ENCODE data around the gene RTN4.

RTN4 gene

DNA sequence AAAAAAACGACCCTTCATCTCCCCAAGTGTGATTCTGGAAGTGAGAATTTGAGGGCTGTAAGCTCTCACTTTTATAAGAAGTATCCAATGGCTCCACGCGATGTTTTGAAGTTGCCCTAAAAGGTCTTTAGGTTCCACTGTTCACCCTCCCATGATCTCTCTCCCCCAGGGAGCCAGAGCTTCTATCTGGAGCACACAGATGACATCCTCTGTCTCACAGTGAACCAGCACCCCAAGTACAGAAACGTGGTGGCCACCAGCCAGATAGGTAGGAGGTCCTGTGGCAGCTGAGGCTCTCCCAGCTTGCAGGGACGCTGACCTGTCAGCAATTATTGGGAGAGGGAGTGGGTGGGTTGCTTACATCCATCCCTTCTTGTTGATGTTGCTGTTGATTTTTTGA is 97.8 kb downstream of the RTN4 start:
- DNase-seq (ENCODE audit: low read depth), result no peak

DNA sequence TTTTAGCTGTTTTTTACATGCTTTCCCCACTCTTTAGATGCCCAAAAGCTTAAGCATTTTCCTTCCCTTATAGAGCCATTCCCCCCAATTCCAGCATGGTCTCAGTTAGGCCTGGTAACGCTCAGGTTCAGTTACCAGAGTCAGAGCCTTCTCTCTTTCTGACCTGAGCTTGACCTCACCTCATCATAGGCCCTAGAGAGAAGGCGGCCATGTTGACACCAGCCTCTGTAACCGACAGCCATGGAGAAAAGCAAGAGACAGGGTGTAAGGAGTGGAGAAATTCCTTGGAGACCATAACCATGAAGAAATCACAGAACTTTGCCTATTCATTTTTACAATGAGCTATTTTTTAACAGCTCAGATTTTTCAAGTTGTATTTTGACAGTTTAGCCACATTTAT is 99.4 kb downstream of the RTN4 start:
- DNase-seq (ENCODE audit: low read depth), result no peak

DNA sequence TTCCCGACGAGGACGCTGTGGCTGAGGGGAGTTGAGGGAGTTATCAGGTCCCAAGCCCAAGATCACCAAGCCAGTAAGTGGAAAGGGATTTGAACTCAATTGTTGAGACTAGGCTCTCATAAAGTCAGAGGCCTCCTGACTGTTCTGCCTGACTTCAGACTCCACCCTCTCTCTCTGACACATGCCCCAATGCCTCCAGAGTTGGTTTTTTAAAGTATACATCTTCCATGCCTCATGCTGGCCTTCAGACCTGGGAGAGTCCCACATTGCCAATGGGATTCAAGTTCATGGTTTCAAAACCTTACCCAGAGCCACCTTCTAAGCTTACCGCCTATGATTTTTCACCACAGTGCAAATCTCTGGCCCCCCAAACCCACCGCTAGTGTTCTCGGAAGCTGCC is 100.8 kb downstream of the RTN4 start:
- no peak for DNase-seq (ENCODE audit: low read depth)

DNA sequence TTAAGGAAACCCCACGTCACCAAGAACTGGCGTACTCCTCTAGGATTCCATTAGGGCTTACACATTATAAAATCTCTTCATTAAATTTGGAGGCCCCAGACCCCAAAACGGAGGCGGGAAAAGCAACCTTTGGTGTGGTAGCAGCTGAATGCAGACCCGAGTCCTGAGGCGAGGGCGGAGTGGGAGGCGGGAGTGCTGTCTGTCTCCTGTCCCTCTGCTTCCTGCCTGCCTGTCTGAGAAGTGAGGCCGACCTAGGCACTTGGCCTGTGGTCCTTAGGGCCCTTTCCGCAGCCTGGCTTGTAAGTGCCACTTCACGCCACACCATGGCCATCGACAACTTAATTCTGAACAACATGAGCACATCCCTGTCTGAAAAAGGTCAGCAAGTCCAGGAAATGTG is 102.1 kb downstream of the RTN4 start:
- no peak for DNase-seq (ENCODE audit: low read depth)

DNA sequence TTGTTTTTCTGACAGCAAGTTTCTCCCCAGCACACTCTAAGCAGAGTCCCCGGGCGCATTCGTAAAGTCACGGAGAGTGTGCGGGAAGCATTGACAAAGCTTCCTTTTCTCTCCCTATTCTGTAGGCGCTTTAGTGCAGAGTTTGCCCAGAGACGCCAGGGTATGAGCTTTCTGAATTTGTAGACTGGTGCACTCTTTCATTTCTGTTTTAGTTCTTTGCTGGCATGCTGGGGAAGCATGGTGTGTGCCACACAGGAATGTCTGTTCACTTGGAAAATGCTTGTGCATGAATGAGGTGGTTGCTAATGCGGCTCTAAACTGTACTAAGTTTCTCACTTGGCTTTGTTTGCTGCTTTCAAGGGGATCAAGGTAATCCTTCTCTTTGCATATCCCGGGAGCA is 102.6 kb downstream of the RTN4 start:
- no peak for DNase-seq (ENCODE audit: low read depth)

DNA sequence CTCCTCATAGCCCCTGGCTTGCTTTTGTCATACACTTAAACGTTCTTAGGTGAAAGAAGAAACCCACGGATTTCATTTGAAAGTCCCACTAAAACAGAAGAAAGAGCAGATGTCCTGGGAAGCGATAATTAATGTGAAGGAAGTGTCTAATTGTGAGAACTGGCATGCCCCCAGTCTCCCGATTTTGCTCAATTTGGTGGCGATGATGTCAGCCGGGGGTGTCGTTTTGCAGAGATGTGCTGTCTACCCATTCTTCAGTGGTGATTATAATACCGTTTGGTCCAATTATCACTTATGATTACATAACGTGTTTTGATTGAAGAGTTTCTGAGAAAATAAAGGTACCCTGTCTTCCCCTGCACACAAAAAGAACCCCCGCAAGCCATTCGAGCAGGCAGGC is 103.1 kb downstream of the RTN4 start:
- DNase-seq (ENCODE audit: low read depth), result no peak

DNA sequence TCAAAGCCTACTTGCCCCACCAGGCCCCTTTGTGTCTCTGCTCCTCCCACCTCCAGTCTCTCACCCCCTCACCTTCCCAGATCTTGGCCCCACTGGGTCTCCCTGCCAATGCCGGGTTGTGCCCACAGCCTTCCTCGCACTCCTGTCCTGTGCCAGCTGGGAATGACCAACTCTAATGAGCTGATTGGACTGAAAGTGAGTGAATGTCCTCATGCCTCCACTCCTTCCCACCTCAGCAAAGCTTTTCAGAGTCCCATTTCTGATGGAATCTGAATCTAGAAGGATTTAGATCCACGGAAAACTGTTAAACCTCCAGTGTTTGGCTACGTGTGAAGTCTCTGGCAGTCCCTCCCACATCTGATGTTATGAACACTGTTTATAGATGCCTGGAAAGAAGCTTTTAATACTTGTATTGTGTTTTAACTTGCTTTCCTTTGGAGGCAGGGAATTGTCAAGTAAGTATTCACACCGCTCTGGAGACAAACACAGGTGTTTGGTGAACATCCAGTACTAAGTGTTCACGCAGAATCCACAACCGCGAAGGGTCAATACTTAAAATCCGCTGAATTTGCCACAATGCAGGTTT is 103.9 kb downstream of the RTN4 start:
- DNase-seq (ENCODE audit: low read depth), result no peak

DNA sequence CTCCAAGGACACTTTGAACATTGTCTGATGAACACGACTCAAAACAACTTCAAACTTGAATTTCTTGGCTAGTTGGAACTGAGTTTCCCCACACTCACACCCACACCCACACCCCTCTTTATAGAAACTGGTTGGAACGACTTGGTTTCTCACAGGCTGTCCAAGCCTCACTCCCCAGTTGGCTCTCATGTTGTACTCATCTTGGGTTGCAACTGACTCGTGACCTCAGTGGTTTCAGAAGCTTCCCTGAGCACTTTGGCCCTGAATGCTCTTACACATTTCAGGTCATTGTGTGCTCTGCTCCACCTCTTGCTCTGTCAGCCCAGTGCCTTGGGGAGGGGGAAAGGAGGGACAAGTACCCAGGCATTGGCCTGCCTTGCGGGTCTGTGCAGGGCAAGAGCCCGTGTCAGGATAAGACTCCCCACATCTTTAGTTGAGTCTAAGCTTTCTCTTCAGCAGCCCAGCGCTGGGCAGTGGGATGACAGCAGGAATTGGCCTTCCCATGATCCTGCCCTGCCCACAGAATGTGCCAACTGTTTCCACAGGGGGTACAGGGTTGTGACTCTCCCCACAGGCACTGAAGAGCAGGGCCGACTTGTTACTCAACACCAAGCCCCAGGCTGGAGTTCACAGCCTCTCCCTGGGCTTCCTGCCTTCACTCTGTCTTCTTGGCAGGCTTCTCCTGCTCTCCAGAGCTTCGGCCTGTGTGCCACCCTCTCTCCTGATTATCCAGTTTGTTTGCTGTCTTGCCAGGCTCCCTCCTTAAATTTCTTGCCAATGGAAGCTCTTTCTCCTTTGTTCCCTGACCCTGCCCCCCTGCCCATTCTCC is 104.6 kb downstream of the RTN4 start:
- DNase-seq (ENCODE audit: low read depth), result no peak

DNA sequence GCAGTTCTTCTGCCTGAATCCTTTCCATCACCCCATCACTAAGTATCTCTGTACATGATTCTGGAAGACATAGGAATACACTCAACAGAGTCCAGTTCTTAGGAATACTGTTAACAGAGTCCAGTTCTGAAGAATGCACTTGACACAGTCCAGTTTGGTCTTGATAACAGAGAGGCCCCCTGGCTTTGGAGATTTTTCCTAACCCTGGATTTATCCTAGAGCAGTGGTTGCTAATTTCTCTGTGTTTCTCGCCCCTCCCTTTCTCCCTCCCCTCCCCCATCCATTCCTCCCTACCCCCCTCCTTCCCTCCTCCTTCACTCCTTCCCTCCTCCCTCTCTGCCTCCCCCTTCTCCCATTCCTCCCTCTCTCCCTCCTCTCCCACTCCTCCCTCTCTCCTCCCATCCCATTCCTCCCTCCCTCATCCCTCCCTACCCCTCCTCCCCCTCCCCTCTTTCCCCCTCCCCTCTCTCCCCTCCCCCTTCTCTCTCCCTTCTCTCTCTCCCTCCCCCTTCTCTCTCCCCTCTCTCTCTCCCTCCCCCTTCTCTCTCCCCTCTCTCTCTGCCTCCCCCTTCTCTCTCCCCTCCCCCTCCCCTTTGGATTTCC is 105.4 kb downstream of the RTN4 start:
- DNase-seq (ENCODE audit: low read depth), result no peak

DNA sequence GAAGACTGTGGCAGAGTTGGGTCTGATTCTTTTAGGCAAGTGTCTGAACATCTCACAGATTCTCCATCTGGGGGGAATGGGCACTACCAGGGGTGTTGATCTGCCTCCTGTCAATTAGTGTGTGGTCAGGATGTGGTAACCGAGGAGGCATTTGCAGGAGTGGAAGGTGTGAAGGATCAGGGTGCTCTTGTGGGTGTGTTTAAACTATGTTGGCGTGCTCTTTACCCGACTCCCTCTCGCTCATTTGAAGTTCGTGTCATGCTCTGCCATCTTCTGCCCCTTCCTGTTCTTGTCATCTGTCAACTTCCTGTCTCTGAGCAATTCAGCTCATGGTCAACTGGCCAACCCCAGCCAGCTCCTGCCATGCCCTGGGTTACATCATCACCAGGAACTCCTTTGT is 107.9 kb downstream of the RTN4 start:
- DNase-seq (ENCODE audit: low read depth), result peak; percentile 24

DNA sequence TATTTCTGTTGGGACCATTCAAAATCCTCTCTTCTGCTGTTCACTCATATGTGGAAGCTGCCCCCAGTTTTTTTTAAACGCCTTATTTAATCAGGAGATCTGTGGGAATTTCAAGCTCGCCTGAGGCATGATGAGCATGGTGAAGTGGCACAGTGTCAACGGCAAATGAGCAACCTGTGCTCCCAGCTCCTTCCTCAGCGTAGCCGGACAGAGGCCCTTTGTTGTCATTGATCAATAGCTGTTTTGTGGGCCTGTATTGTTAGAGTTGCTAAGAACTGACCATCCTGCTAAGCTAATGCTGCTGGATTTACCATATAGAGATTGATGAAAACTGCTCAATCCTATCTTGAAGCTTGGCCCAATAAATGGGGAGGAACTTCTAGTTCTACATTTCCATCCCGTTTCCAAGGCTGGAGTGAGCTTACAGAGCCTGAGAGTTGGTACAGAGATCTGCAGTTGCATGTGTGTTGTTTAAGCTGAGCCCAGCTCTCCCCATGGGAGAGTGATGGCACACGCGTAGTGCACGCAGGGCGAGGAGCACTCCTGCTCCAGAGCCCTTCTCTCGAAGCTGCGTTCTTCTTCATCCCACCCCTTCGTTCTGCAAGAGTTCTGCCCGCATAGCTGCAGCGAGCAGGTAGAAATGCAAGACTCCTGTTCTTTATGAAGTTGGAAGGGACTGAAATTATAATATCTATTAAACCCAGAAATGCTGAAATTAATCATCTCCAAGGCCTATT is 108.8 kb downstream of the RTN4 start:
- no peak for DNase-seq (ENCODE audit: low read depth)

DNA sequence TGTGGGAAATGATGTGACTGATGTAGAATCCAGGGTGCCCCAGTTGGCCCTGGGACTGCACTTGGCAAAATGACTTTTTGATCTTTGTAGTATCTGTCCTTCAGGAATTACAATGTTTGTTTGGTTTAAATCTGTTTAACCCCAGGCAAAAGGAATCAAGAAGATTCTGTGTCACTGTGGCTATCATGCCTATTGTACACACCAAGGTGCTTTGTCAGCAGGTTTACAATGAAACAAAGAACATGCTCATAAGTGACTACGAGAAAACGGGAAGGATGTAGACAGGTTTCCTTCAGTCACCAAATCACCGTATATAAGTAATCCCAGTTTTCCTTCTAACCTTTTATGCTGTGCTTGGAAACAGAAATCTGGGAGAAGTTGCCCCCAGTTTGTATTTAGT is 109.5 kb downstream of the RTN4 start:
- no peak for DNase-seq (ENCODE audit: low read depth)

DNA sequence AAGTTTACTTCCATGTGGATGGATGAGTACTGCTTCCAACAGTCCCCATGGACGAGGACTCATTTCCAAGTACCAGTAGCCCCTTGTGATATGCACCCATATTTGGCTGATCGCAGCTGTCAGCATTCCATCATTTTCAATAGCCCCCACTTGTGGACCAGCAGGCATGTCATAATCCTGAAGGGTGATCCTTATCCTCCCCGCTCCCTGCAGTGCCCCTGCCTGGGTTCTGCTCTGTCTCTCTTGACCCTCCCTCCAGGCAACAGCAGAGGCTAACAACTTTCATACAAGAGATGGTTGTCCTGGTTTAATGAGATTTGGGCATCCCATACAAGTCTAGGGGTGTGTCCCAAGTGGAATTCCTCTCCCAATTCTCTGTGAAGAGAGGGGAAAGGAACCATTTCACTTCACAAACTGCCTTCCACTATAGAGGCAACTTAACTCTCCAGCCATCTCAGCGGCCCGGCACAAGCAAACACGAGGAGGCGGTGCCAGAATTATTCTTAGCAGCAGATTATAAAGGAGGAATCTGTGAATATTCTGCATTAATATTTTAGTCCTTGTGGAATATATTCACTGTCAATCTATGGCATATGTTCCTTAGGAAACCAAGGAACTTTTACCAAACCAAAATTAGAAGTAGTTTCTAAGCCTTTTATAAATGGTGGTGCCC is 110.7 kb downstream of the RTN4 start:
- no peak for DNase-seq (ENCODE audit: low read depth)

DNA sequence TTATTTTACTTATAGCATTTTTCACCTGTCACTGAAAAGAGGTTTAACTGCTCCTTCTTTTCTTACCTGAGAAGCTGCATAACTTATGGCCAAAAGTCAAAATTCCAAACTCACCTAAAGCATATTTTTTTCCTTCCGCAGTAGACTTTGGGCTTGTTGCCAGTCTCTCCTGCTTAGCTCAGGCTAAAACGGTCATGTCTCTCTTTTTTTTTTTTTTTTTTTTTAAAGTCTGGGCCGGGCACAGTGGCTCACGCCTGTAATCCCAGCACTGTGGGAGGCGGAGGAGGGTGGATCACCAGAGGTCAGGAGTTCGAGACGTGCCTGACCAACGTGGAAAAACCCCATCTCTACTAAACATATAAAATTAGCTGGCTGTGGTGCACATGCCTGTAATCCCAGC is 113.5 kb downstream of the RTN4 start:
- DNase-seq (ENCODE audit: low read depth), result no peak

DNA sequence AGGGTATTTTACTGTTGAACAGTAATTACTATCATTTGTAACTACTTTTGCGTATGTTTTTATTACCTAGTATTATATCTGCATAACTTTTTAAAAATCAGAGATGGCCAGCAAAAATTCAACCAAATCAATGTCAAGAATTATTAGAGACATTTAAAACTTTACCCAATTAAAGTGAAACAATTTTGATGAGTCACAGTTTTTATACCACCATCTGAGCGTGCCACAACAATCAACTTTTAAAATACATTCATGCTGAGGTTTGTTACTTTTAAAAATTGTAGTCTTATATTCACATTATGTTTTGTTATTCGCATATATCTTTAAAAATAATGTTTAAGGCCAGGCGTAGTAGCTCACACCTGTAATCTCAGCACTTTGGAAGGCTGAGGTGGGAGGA is 114.9 kb downstream of the RTN4 start:
- DNase-seq (ENCODE audit: low read depth), result no peak

DNA sequence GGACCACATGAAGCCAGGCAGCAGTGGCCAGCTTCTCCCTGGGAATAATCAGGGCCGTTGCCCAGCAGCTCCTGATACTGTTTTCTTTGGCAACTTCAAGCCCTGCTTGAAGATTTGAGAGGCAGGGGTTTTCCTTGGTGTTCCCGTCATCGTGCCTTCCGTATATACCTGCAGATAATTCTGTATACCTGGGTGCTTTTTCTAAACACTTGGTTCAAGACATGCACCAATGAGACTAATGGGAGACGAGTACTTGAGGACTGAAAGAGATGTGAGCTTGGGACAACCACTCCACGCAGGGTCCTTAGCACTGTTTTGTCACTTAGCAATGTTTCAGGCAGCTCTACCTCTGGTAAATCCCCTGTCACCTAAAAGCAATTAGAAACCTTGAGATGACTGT is 118.8 kb downstream of the RTN4 start:
- no peak for DNase-seq (ENCODE audit: low read depth)

DNA sequence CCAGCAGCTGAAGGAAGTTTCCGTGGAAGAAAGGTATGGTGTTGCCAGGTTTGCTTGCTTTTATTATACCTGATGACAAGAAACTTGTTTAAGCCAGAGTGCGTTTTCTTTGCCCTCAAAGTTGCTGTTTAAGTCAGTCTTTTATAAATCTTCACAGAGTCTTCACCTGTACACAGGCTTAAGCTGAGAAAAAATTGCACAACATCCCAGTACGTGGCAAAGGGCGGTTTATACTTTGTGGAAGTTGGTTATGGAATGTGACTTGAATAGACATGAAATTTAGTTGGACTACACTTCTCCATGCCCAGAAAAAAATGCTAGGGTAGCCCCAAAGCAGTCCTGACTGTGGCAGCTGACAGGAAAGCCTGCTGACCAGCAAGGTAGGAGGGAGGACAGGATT is 121.5 kb downstream of the RTN4 start:
- no peak for DNase-seq (ENCODE audit: low read depth)

DNA sequence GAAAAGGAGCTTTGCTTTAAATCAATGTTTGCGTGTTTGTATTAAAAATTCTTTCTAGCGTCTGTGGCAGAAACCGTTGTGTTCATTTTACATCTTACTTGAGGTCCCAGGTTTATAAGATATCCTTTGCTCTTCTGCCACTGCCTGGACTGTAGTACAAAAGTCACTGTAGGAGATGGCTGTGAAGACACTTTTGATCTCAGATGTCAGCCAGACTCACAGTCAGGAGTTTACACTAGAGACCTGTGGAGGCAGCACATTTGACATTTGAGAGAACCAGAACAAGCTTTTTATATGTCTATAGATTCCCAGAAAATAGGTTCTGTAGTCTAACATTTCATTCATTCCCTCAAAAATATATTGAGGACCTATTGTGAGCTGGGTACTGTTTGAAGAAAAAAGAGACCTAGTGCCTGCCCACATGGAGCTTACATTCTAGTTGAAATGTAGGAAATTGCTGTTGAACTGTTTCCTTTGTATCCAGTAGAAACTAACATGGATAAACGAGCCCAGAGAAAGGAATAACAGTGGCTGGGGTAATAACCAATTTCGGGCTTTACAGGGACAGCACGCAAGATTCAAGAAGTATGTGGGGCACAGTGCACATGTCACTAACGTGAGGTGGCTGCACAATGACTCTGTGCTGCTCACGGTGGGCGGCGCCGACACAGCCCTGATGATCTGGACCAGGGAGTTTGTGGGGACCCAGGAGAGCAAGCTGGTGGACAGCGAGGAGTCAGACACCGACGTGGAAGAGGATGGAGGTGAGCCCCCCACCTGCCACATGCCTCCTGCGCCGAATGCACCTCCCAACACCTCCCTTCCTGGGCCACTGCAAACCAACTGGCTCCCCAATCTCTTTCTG is 122.3 kb downstream of the RTN4 start:
- DNase-seq (ENCODE audit: low read depth), result no peak

DNA sequence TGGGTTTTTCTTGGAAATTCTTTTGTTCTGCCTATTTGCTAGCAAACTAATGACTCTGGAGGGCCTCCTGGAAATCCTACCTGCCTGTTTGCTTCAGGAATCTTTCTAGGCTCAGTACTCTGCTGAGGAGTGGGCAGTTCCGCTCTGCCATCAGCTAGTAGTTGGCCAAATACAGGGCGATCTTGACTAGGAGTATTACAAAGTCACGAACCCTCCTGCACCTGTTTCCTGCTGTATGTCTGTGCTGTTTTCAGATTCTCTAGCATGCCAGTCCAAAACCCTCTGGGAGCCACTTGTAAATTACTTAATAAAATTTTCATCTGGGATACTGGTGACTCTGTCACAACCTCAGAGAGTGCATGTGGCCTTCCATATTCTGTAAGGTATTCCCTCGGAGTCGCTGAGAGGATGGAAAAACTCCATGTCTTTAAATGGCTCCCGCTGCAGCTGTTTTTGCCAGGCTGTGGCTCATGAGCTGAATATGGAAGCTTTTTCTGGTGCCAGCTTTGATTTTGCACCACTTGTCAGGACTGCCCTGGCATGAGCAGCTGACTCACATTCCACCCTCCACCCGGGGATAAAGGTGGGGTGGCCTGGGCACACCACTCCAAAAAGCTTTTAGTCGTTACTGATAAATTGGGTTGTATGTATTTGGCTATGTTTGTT is 123.0 kb downstream of the RTN4 start:
- DNase-seq (ENCODE audit: low read depth), result no peak

DNA sequence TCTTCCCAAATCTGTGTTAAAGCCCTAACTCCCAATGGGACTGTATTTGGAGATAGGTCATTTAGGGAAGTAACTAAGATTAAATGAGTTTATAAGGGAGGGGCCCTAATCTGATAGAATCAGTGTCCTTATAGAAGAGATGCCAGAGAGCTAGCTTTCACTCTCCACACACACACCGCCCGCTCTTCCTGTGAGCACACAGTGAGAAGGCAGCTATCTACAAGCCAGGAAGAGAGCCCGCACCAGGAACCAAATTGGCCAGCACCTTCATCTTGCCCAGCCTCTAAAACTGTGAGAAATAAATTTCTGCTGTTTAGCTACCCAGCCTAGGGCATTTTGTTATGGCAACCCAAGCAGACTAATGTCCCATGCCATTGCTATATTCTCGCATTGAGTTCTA is 125.2 kb downstream of the RTN4 start:
- DNase-seq (ENCODE audit: low read depth), result no peak

DNA sequence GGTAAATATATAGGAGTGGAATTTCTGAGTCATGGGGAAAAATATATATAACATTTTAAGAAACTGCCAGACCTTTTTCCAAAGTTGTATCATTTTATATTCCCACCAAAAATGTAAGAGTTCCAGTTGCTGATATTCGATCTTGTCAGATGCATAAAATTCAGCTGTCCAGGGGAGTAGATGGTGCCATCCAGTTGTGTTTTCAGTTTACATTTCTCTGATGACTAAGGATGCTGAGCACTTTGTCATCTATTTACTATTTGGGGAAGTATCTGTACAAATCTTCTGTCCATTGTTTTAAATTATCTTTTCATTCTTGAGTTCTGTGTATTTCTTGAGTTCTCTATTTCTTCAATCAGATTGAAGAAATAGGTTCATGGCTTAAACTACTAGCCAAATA is 126.1 kb downstream of the RTN4 start:
- DNase-seq (ENCODE audit: low read depth), result no peak

Data from activated gamma-delta T cell treated with anti-CD3 and anti-CD28 coated beads, Interleukin-2, amount 50 U/mL, for 16 hours (primary cell).